ENCODE data around the gene SLC7A7.
"Not testable (repeated sequence)": the region's sequence is repeated elsewhere in the genome, so short reads cannot be mapped to it uniquely, and the experiment has no call there.

The SLC7A7 gene

DNA sequence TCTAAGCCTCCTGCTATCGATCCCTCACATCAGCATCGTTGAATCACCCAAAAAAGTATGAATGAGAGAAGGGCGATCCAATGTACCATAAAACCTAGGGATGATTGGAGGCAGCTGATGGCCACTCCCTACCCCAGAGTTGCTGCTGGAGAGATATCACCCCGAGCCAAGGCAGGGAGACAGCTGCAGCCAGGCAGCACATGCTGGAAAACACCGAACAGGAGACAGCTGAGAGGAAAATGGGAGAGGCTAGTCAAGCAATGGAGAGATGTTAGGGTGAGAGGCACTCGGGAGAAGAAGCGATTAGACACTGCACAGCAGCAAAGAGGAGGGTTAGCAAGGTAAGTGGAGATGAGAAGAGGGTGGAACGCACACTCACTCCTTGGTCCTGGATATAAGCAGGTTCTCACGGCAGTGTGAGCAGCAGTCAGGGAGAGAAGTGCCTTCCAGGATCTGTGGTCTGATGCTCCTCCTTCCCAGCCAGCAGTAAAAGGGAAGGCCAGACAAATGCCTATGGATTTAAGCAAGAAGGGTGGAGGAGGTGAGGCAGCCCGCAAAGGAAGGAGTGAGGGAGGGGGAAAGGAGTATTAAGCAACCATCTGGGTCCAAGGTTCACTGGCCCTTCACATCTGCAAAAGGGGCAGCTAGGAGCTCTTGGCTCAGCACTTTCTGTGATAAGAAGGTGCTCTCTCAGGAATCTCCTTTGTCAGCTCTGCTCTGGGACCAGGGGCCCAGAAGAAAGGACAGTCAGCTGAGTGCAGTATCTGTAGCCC lies at the start of gene SLC7A7:
Gene SLC7A7 (minus strand): TSS at position 495 of the 773 bp plus-strand sequence. CDS start 2,037 bp downstream, outside the sequence.
- intact Hi-C loops (cut with DNase I; ENCODE audit: low total_unique reads): no loop called here
- TF ChIP-seq CTCF (IDR thresholded peaks at IDR 0.05): no peak
- peak within 1 kb of the TSS in 1 of 2 donors; percentile 3 for H3K4me3 ChIP-seq
- no peaks in the 10 kb centered on the region for H3K36me3 ChIP-seq
- H3K4me1 ChIP-seq: peaks cover 0 to 33% (median 18%) of the 10 kb centered on the region in 4 donors
- peak within 1 kb of the TSS in 1 of 2 donors; percentile 78 for H3K27ac ChIP-seq
- no peaks in the 10 kb centered on the region for H3K27me3 ChIP-seq
- DNase-seq: no peak
- H3K9me3 ChIP-seq: no peaks in the 10 kb centered on the region

DNA sequence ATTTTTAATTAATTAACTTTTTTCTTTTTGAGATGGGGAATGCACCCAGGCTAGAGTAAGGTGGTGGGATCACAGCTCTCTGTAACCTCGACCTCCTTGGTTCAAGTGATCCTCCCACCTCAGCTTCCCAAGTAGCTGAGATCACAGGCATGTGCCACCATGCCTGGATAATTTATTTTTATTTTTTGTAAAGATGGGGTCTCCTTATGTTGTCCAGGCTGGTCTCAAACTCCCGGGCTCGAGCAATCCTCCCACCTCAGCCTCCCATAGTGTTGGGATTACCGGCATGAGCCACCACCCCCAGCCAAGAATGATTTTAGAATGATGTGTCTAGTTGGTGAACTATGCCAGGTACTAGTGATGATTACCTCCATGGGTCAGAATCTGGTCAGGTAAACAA lies 49.7 kb upstream of the SLC7A7 start:
- TF ChIP-seq CTCF (IDR thresholded peaks at IDR 0.05): no peak
- Histone ChIP-seq H3K27ac (no peak overlapping the region), H3K27me3 (no peaks in the 10 kb centered on the region), H3K4me1 (peaks cover 0 to 17% (median 9%) of the 10 kb centered on the region in 4 donors), H3K9me3 (no peaks in the 10 kb centered on the region), H3K36me3 (no peaks in the 10 kb centered on the region), H3K4me3 (no peak overlapping the region)
- DNase-seq: no peak
- intact Hi-C loops (cut with DNase I; ENCODE audit: low total_unique reads): loop anchor here (5.0 kb wide), 1 partner anchor 38 kb away; the partner anchor contains the start of gene MRPL52

DNA sequence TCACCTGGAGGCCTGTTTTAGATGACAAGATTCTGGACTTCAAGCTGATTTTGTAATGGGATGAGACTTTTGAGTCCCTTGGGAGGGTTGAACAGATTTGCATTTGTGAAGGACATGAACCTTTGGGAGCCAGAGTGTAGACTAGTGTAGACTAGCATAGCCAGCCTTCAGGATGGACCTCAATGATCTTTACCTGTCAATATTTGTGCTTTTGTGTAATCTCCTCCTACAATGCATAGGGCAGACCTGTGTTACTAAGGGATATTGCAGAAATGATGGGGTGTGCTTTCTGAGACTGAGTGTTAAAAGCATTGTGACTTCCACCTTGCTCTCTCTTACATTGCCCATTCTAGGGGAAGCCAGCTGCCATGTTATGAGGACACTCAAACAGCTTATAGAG lies 46.4 kb upstream of the SLC7A7 start:
- no peak for DNase-seq
- intact Hi-C loops (cut with DNase I; ENCODE audit: low total_unique reads): no loop called here
- H3K27me3 ChIP-seq: no peaks in the 10 kb centered on the region
- no peaks in the 10 kb centered on the region for H3K36me3 ChIP-seq
- H3K27ac ChIP-seq: no peak overlapping the region
- H3K4me3 ChIP-seq: no peak overlapping the region
- H3K4me1 ChIP-seq: peaks cover 0 to 29% (median 6%) of the 10 kb centered on the region in 4 donors
- TF ChIP-seq CTCF (IDR thresholded peaks at IDR 0.05): no peak
- no peaks in the 10 kb centered on the region for H3K9me3 ChIP-seq

GRCh38 chr14:22860377-22860776 lies 45.1 kb upstream of the SLC7A7 start:
- H3K4me3 ChIP-seq: not testable (repeated sequence)

DNA sequence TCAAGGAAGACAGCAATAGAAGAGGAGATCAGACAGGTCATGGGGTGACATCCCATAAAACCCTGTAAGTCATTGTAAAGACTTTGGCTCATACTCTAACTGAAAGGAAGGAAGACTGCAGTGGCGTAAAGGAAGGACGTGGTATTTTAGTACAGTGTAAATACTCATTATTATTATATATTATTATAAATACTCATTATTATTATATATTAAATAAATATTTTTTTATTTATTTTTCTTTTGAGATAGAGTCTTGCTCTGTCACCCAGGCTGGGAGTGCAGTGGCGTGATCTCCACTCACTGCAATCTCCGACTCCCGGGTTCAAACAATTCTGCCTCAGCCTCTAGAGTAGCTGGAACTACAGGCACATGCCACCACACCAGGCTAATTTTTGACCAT lies 41.2 kb upstream of the SLC7A7 start:
- DNase-seq: peak in 1 of 2 donors; percentile 21
- Histone ChIP-seq H3K27me3 (no peaks in the 10 kb centered on the region), H3K36me3 (no peaks in the 10 kb centered on the region), H3K27ac (no peak overlapping the region), H3K9me3 (no peaks in the 10 kb centered on the region), H3K4me3 (no peak overlapping the region), H3K4me1 (peaks cover 0 to 51% (median 24%) of the 10 kb centered on the region in 4 donors)
- intact Hi-C loops (cut with DNase I; ENCODE audit: low total_unique reads): loop anchor here (10.0 kb wide), 1 partner anchor 302 kb away; no protein-coding TSS in a partner anchor
- TF ChIP-seq CTCF (IDR thresholded peaks at IDR 0.05): no peak

More at GRCh38 chr14:22860377-22860776, 45.1 kb upstream of the SLC7A7 start:
- peaks cover 0 to 29% (median 6%) of the 10 kb centered on the region in 4 donors for H3K4me1 ChIP-seq
- H3K9me3 ChIP-seq; H3K27me3 ChIP-seq; intact Hi-C loops (cut with DNase I; ENCODE audit: low total_unique reads); H3K36me3 ChIP-seq: not testable (repeated sequence)
- H3K27ac ChIP-seq: peak overlapping the region in 1 of 2 donors; percentile 64
- DNase-seq: peak in 1 of 2 donors; percentile 60
